ENCODE data around the gene MAPKAP1.
"Not testable (repeated sequence)": the region's sequence is repeated elsewhere in the genome, so short reads cannot be mapped to it uniquely, and the experiment has no call there.

Gene MAPKAP1

DNA sequence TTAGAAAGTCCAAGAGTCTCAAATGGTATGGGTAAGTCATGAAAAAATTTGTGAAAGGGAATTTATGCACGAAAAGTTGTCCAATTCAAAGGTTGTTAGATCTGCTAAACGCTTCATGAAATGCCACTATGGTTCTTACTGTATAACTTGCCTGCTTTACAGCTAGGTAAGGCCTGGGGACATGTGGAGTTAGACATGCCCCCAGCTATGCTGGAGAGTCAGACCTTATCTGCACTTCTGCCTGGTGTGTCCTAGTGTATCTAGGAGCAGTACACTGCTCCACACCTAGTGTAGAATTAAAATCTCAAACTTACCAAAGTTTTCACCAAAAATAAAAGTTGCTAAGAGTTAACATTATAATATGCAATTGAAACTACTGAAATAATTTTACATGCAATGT lies 136.8 kb downstream of the MAPKAP1 start:
- Histone ChIP-seq H3K27me3 (ENCODE audit: insufficient read depth, low read length) (no peaks in the 10 kb centered on the region), H3K79me2 (ENCODE audit: control insufficient read depth, insufficient read depth, low read length, unreplicated experiment) (no peaks in the 10 kb centered on the region), H3K4me1 (ENCODE audit: control insufficient read depth, insufficient read depth, low read length, unreplicated experiment) (peaks cover 4% of the 10 kb centered on the region), H2AFZ (ENCODE audit: low read length, unreplicated experiment) (no peak overlapping the region), H3K4me3 (ENCODE audit: low read depth, low read length) (no peak overlapping the region), H3K27ac (ENCODE audit: low read depth, low read length) (no peak overlapping the region), H3K36me3 (ENCODE audit: insufficient read depth, low read length) (peaks cover 26% of the 10 kb centered on the region; the same call in 1 of the 2 replicates)

DNA sequence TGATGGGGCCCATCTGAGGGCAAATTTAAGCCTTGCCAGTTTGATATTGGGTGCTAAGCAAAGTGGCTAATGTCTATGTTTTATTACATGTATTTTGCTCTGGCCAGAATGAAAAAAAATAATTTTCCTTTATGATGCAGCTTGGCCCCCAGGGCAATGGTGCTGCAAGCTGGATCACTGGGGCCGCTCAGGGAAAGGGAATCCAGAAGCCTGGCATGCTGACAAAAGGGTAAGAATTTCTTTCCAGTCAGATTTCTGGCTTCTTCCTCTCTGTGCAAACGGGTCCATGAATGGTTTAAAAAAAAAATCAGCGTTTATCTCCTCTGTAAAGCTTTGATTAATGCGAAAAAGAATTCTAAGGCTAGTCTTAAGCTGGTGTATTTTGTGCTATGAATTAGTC lies 138.4 kb downstream of the MAPKAP1 start:
- H3K36me3 ChIP-seq (ENCODE audit: insufficient read depth, low read length) = peaks cover 15% of the 10 kb centered on the region; the same call in 1 of the 2 replicates
- no peak overlapping the region for H3K4me3 ChIP-seq (ENCODE audit: low read depth, low read length)
- peaks cover 4% of the 10 kb centered on the region for H3K4me1 ChIP-seq (ENCODE audit: control insufficient read depth, insufficient read depth, low read length, unreplicated experiment)
- H2AFZ ChIP-seq (ENCODE audit: low read length, unreplicated experiment) = no peak overlapping the region
- H3K27me3 ChIP-seq (ENCODE audit: insufficient read depth, low read length) = no peaks in the 10 kb centered on the region
- no peak overlapping the region for H3K27ac ChIP-seq (ENCODE audit: low read depth, low read length)
- peaks cover 4% of the 10 kb centered on the region for H3K79me2 ChIP-seq (ENCODE audit: control insufficient read depth, insufficient read depth, low read length, unreplicated experiment)

DNA sequence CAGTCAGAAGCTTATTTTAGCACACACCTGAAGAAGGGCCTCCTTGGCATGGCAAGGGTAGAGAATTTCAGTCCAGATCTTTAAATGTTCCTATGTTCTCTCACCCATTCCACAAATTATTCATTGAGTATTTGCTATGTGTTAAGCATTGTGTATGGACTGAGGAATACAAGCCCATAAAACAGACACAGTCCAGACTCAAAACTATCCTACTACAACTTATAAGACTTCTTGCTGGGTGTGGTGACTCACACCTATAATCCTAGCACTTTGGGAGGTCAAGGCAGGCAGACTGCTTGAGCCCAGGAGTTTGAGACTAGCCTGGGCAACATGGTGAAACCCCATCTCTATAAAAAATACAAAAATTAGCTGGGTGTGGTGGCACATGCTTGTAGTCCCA lies 141.0 kb downstream of the MAPKAP1 start:
- H3K36me3 ChIP-seq (ENCODE audit: insufficient read depth, low read length); H3K27me3 ChIP-seq (ENCODE audit: insufficient read depth, low read length); H3K79me2 ChIP-seq (ENCODE audit: control insufficient read depth, insufficient read depth, low read length, unreplicated experiment); H3K4me3 ChIP-seq (ENCODE audit: low read depth, low read length); H3K4me1 ChIP-seq (ENCODE audit: control insufficient read depth, insufficient read depth, low read length, unreplicated experiment); H2AFZ ChIP-seq (ENCODE audit: low read length, unreplicated experiment); H3K27ac ChIP-seq (ENCODE audit: low read depth, low read length): not testable (repeated sequence)

DNA sequence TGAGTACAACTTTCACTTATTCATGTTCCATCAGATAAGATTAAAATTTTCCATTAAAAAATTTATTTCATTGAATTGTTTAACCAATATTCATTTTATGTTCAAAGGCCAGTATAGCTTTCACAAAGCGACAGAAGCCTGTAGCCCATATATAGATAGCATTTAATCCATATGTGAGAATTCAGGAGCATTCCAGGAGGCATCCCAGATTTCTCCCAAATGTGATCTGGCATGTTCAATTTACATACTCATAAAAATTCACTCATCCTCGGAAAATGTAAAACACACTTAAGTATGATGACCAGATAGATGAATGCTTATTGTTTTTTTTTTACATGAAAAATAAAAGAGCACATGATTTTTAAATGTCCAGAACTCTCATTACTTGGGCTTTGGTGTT lies 141.9 kb downstream of the MAPKAP1 start:
- Histone ChIP-seq H3K36me3 (ENCODE audit: insufficient read depth, low read length) (0 out of 2 replicates have a peak, but pooled peaks cover under 1% of the 10 kb centered on the region), H3K79me2 (ENCODE audit: control insufficient read depth, insufficient read depth, low read length, unreplicated experiment) (peaks cover 4% of the 10 kb centered on the region), H3K4me3 (ENCODE audit: low read depth, low read length) (no peak overlapping the region), H3K27ac (ENCODE audit: low read depth, low read length) (no peak overlapping the region), H3K4me1 (ENCODE audit: control insufficient read depth, insufficient read depth, low read length, unreplicated experiment) (peaks cover 4% of the 10 kb centered on the region), H3K27me3 (ENCODE audit: insufficient read depth, low read length) (no peaks in the 10 kb centered on the region), H2AFZ (ENCODE audit: low read length, unreplicated experiment) (no peak overlapping the region)

DNA sequence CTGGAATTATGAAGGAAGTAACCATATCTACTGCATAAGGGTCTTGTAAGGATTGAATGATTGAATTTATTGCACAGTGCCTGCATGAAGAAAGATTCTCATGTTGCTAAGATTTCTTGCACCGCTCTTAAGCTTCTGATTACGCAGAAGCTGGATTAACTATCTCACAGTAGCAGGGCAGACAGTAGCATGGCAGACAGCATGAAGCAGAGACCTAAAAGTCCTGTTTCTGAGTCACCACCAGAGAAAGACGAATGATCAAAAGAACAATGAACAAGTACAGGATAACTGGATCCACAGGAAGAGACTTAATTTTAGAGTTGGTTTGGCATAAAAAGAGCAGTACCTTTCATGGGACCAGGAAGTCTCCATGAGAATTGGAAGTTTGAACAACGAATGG lies 142.4 kb downstream of the MAPKAP1 start:
- Histone ChIP-seq H2AFZ (ENCODE audit: low read length, unreplicated experiment) (no peak overlapping the region), H3K79me2 (ENCODE audit: control insufficient read depth, insufficient read depth, low read length, unreplicated experiment) (peaks cover 4% of the 10 kb centered on the region), H3K36me3 (ENCODE audit: insufficient read depth, low read length) (no peaks in the 10 kb centered on the region), H3K4me3 (ENCODE audit: low read depth, low read length) (no peak overlapping the region), H3K27me3 (ENCODE audit: insufficient read depth, low read length) (no peaks in the 10 kb centered on the region), H3K27ac (ENCODE audit: low read depth, low read length) (no peak overlapping the region), H3K4me1 (ENCODE audit: control insufficient read depth, insufficient read depth, low read length, unreplicated experiment) (peaks cover 4% of the 10 kb centered on the region)

DNA sequence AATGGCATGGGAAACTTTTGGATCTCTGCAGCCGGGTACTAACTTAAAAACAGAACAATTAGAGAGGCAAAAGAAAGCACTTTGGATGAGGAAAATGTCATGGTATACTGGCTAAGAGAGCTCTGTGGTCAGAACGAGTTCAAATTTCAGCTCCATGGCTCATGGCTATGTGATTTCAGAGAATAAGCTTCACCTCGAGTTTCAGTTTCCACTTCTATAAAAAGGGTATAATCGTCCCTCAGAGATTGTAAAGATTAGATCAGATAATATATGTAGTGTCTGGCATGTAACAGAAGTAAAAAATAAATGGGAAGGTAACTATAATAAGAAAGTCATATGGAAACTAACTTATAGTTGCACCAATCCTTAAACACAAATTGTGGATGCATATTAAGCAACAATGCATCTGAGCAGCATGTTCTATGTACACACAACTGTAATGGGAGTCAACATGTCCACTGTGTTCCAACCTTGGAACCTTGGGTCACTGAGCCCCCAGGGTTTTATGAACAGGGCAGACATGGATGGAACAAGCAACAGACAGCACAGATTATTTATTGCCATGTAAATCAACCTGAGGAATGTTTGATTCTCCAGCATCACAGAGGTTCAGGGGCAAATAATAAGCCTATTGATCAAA lies 145.4 kb downstream of the MAPKAP1 start:
- no peak overlapping the region for H3K27ac ChIP-seq (ENCODE audit: low read depth, low read length)
- H3K79me2 ChIP-seq (ENCODE audit: control insufficient read depth, insufficient read depth, low read length, unreplicated experiment) = peaks cover 4% of the 10 kb centered on the region
- H3K4me3 ChIP-seq (ENCODE audit: low read depth, low read length) = no peak overlapping the region
- H3K36me3 ChIP-seq (ENCODE audit: insufficient read depth, low read length) = no peaks in the 10 kb centered on the region
- H2AFZ ChIP-seq (ENCODE audit: low read length, unreplicated experiment) = no peak overlapping the region
- H3K4me1 ChIP-seq (ENCODE audit: control insufficient read depth, insufficient read depth, low read length, unreplicated experiment) = no peaks in the 10 kb centered on the region
- H3K27me3 ChIP-seq (ENCODE audit: insufficient read depth, low read length) = no peaks in the 10 kb centered on the region

- Histone ChIP-seq H3K79me2 (ENCODE audit: control insufficient read depth, insufficient read depth, low read length, unreplicated experiment) (peaks cover 4% of the 10 kb centered on the region), H3K4me3 (ENCODE audit: low read depth, low read length) (no peak overlapping the region), H3K27me3 (ENCODE audit: insufficient read depth, low read length) (no peaks in the 10 kb centered on the region), H3K27ac (ENCODE audit: low read depth, low read length) (no peak overlapping the region), H3K36me3 (ENCODE audit: insufficient read depth, low read length) (no peaks in the 10 kb centered on the region), H2AFZ (ENCODE audit: low read length, unreplicated experiment) (no peak overlapping the region), H3K4me1 (ENCODE audit: control insufficient read depth, insufficient read depth, low read length, unreplicated experiment) (no peaks in the 10 kb centered on the region)
These were observed 147.1 kb downstream of the MAPKAP1 start for GRCh38 chr9:125559894-125560293.

DNA sequence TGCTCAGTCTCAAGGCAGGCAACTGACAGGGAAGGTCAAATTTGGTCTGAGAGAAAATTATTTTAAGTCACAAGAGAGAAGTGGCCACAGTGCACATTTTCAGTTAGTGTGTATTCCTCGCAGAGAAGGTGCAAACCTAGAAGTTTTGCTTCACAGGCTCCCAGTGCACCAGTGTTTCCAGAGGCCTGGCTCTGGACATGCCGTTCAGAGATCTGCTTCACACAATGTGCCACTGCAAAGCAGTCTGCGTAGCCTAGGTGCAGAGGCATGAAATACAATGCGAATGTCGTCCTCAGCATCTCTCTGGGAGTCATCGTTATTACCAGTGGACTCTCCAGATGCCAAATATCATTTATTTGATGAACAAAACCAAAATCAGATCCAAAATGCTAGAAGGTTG lies 147.8 kb downstream of the MAPKAP1 start:
- H3K79me2 ChIP-seq (ENCODE audit: control insufficient read depth, insufficient read depth, low read length, unreplicated experiment) = no peaks in the 10 kb centered on the region
- no peaks in the 10 kb centered on the region for H3K36me3 ChIP-seq (ENCODE audit: insufficient read depth, low read length)

GRCh38 chr9:125558453-125559092 lies 148.4 kb downstream of the MAPKAP1 start:
- Histone ChIP-seq H2AFZ (ENCODE audit: low read length, unreplicated experiment) (no peak overlapping the region), H3K27me3 (ENCODE audit: insufficient read depth, low read length) (no peaks in the 10 kb centered on the region), H3K36me3 (ENCODE audit: insufficient read depth, low read length) (no peaks in the 10 kb centered on the region), H3K27ac (ENCODE audit: low read depth, low read length) (no peak overlapping the region), H3K79me2 (ENCODE audit: control insufficient read depth, insufficient read depth, low read length, unreplicated experiment) (no peaks in the 10 kb centered on the region), H3K4me1 (ENCODE audit: control insufficient read depth, insufficient read depth, low read length, unreplicated experiment) (no peaks in the 10 kb centered on the region), H3K4me3 (ENCODE audit: low read depth, low read length) (no peak overlapping the region)

More for the DNA sequence above, 147.8 kb downstream of the MAPKAP1 start:
- no peak overlapping the region for H3K4me3 ChIP-seq (ENCODE audit: low read depth, low read length)
- no peaks in the 10 kb centered on the region for H3K4me1 ChIP-seq (ENCODE audit: control insufficient read depth, insufficient read depth, low read length, unreplicated experiment)
- H3K27ac ChIP-seq (ENCODE audit: low read depth, low read length) = no peak overlapping the region
- H2AFZ ChIP-seq (ENCODE audit: low read length, unreplicated experiment) = no peak overlapping the region
- H3K27me3 ChIP-seq (ENCODE audit: insufficient read depth, low read length) = no peaks in the 10 kb centered on the region

GRCh38 chr9:125556046-125556721 lies 150.8 kb downstream of the MAPKAP1 start:
- no peaks in the 10 kb centered on the region for H3K27me3 ChIP-seq (ENCODE audit: insufficient read depth, low read length)
- no peak overlapping the region for H3K27ac ChIP-seq (ENCODE audit: low read depth, low read length)
- peaks cover 4% of the 10 kb centered on the region for H3K79me2 ChIP-seq (ENCODE audit: control insufficient read depth, insufficient read depth, low read length, unreplicated experiment)
- H2AFZ ChIP-seq (ENCODE audit: low read length, unreplicated experiment) = no peak overlapping the region
- H3K4me1 ChIP-seq (ENCODE audit: control insufficient read depth, insufficient read depth, low read length, unreplicated experiment) = peaks cover 4% of the 10 kb centered on the region
- H3K36me3 ChIP-seq (ENCODE audit: insufficient read depth, low read length) = no peaks in the 10 kb centered on the region
- H3K4me3 ChIP-seq (ENCODE audit: low read depth, low read length) = no peak overlapping the region

DNA sequence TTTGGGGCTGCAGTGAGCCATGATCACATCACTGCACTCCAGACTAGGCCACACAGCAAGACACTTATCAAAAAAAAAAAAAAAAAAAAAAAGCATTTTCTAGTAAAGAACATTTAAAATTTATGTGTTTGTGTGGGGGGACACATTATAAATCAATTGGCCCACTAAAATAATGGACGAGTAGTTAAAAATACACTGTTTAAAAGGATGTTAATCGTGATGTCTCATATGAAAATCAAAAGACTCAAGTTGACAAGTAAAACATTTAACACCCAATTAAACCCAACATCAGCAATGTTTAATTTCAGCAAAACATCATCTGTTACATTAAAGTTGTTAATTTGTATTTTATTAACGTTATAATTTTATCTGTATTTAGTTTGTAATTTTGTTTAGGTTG lies 152.3 kb downstream of the MAPKAP1 start:
- Histone ChIP-seq H3K27me3 (ENCODE audit: insufficient read depth, low read length) (no peaks in the 10 kb centered on the region), H2AFZ (ENCODE audit: low read length, unreplicated experiment) (no peak overlapping the region), H3K4me1 (ENCODE audit: control insufficient read depth, insufficient read depth, low read length, unreplicated experiment) (peaks cover 14% of the 10 kb centered on the region), H3K27ac (ENCODE audit: low read depth, low read length) (no peak overlapping the region), H3K36me3 (ENCODE audit: insufficient read depth, low read length) (no peaks in the 10 kb centered on the region), H3K4me3 (ENCODE audit: low read depth, low read length) (no peak overlapping the region), H3K79me2 (ENCODE audit: control insufficient read depth, insufficient read depth, low read length, unreplicated experiment) (peaks cover 4% of the 10 kb centered on the region)

Data from ACC112 (cell line).